CD4-positive, alpha-beta T cell treated with Interleukin-6 for 4 hours (primary cell): Measurements from ENCODE around the gene STAU1.
"Not testable (repeated sequence)": the region's sequence is repeated elsewhere in the genome, so short reads cannot be mapped to it uniquely, and the experiment has no call there.

Source experiments
- DNase-seq: peaks from one replicate; pipeline ENCODE4 v3.0.0-alpha.2; 2020; ENCODE audit warnings: mixed read lengths

Gene STAU1

DNA sequence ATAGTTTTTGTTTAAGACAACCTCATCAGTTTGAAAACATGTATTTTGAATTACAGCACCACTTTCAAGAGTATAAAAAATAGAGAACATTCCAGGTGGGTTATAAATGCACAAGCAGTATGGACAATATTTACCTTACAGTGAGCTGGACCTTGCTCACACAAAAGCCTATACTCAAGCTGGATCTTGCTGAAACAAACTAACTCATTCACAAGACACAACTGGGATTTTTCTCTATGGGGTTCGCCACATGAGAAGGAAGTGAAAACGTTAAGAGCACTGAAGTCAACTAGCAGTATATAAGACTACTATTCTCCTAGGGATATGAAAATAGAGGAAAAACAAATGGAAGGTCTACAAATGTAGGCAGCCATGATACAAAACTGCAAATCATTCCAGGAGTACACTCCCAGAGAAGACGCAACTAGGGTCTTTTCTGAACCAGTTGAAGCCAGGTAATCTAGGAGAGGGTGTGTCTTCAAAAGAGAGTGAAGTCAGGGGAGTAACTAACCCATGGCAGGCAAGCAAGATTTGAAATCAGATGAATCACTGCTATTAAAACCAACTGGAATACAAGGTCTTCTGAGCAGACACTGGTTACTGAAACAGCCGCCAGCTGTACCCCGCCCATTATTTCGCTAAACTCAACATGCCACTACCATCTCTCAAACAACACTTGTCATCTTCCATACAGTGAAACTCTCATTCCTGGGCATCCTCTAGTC lies 26.5 kb downstream of the STAU1 start:
- no peak for DNase-seq

DNA sequence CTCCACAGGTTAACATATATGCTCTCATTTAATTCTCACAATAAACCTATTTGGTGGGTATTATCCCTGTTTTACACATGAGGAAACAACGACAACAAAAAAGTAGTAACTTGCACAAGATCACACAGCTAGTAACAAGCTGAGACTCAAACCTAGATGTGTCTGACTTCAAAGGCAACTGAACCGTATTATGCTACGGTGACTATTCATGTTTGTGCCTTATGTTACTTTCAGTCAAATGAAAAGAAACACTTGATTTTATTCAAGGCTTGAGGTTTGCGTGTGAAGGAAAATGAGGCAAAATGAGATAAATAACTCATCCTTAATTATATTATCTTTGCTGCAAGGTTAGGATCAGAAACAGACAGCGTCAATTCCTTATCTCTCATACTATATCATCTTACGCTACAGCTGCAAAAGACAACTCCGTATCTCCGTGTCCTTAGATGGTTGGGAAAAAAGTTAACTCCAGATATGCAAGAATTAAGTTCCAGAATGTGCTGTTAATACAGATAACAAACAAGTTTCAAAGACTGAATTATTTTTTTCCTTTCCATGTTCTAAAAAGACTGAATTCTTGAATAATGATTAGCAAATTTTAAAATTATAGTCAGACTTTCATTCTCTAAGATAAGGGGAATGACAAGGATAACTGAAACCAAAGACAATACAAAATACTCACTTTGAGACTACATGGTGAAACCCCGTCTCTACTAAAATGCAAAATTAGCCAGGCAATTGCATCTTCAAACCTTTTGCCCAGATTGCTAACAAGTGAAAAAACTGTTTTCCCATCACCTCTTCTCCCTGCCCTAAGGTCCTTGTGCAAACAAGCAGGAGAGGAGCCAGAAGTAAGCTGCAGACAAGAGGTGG lies 27.8 kb downstream of the STAU1 start:
- no peak for DNase-seq

- no peak for DNase-seq
These were observed 31.0 kb downstream of the STAU1 start for GRCh38 chr20:49157146-49157545.

DNA sequence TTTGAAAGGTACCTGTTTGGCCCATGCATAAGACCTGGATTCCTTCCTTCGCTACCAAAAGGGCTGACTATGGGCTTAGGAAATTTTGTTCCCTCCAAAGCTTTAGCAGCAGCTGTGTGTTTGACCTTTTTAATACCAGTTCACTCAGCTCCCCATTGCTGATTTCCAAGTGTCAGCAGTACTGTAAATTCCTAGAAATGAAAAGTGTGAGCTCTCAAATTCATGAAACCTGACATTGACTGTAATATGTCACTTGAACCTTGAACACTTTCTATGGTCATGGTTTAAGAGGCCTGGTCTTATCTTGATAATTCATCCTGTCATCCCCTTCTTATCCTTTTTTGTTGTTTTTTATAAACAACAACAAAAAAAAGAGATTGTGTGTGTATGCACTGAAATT lies 31.7 kb downstream of the STAU1 start:
- no peak for DNase-seq

- no peak for DNase-seq
These were observed 36.7 kb downstream of the STAU1 start for GRCh38 chr20:49151436-49151835.

DNA sequence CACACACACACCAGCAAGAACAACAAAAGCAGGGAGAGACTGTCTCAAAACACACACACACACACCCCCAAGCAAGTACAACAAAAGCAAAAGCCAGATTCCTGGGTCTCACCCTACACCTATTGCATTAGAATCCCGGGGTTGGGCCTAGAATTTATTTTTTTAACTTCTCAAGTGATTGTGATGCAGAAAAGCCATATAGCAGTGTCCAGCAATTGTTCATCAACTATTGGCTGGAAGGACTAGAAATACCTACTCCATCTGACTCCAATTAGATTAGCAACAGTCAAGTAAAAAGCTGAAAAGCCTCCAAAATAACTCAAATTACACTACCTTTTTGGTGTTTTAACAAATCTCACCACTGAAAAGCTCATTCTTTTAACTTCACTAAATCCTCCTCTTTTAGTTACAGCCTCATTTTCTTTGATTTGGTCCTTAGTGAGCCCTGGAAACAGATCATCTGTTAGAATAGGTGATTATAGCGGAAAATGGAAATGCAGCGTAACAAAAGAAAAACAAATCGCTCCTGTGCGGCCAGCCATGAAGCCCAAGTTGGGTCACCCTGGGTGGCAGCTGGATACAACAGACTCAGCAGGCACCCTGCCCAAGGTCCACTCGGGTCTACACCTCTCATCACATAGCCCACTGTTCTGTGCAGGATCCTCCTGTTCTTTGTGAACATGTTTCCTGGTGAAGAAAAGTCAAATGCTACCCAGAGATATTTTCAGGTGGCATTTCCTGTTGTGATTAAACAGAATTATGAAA lies 38.7 kb downstream of the STAU1 start:
- DNase-seq = no peak

GRCh38 chr20:49148601-49149000 lies 39.5 kb downstream of the STAU1 start:
- DNase-seq = no peak

GRCh38 chr20:49147296-49147695 lies 40.8 kb downstream of the STAU1 start:
- no peak for DNase-seq

GRCh38 chr20:49146442-49147225 lies 41.5 kb downstream of the STAU1 start:
- DNase-seq = no peak

GRCh38 chr20:49140834-49141233 lies 47.3 kb downstream of the STAU1 start:
- DNase-seq = no peak

GRCh38 chr20:49140411-49140810 lies 47.7 kb downstream of the STAU1 start:
- DNase-seq = no peak

- no peak for DNase-seq
These were observed 49.7 kb downstream of the STAU1 start for GRCh38 chr20:49138431-49138830.

- DNase-seq = no peak
These were observed 51.1 kb downstream of the STAU1 start for GRCh38 chr20:49136817-49137571.

DNA sequence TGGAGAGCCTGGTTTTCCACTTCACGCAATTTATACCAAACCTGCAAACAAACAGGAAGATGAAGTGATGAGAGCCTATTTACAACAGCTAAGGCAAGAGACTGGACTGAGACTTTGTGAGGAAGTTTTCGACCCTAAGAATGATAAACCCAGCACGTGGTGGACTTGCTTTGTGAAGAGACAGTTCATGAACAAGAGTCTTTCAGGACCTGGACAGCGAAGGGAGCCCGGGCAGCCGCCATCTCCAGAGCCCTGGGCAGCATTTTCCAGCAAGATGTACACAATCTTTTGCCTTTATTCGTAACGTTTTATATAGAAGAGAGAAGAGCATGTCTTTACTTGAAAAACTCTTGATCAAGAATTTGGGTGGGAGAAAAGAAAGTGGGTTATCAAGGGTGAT lies 53.3 kb downstream of the STAU1 start:
- not testable (repeated sequence) for DNase-seq

GRCh38 chr20:49133571-49133970 lies 54.6 kb downstream of the STAU1 start:
- no peak for DNase-seq

DNA sequence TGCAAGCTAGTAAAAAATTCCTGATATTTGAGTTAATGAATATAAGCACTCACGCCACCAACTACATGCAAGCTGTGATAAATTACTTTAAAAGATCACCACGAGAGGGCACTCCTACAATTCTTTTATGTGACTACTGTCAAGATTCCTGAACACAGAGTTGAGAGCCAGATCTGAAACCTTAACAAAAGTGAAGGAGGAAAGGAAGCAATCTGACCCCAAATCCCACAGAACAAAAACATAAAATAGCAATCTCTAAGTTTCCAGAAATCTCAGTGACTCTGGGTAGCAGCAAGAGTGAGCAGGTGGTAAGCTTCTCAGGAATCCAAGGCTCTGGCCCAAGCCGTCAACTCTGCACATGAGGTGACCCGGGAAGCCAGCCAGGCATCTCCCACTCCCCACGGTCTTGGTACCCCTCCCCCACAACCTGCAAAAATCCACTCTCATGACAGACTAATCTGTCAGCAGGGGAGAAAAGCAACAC lies 55.1 kb downstream of the STAU1 start:
- peak; percentile 32 for DNase-seq

- DNase-seq = no peak
These were observed 64.2 kb downstream of the STAU1 start for GRCh38 chr20:49123982-49124381.

DNA sequence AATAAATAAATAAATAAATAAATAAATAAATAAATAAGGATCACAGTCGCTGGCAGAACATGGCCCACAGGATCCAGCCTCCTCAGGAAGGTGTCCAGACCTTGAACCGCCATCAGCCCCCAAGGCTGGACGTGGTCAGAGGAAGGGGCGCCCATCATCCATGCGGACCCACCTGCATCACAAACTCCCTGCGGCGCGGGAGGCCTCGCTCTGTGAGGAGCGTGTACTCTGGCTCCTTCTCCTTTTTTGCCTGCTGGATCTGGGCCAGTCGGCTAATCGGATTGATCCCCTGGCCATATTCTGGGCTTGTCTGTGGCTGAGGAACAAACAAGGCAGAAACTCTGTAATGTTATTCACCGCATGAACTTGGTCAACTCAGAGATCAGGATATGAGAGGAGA lies 65.2 kb downstream of the STAU1 start:
- no peak for DNase-seq

DNA sequence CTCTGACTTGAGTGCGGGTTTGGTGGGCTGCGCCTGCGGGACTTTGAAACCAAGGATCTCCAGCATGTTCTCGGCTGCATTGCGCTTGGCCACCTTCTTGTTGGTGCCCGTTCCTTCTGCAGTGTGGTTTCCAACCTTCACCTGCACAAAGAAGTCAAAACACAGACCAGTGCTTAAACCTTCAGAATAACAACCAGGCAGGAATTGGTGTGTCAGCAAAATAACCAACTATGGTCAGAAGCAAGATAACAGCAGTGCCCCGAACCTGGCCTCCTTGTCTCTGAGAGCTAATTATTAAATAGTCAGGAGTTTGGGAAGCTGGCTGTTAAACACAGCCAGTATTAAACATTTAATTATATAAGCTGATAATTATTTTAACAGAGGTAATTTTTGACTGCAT lies 68.1 kb downstream of the STAU1 start:
- no peak for DNase-seq

GRCh38 chr20:49118307-49118706 lies 69.8 kb downstream of the STAU1 start:
- no peak for DNase-seq

- DNase-seq = no peak
These were observed 72.6 kb downstream of the STAU1 start for GRCh38 chr20:49115564-49115963.
